H9 (cell line): Measurements from ENCODE around the gene TTC28. TPM values are rescaled to one million over a fixed set of nuclear protein-coding genes. Genes with fewer than 3 reads are reported as not detected.

Experiments
- DNase-seq: peaks from one replicate; pipeline ENCODE4 v3.0.0-alpha.2; 2017
- H2AFZ ChIP-seq: one replicate; pipeline ENCODE4 v1.6.1; 2013; ENCODE audit warnings: mild to moderate bottlenecking, low read length, control low read depth, moderate library complexity
- H2AK5ac ChIP-seq: 2 replicates; pipeline ENCODE4 v1.6.1; 2013; ENCODE audit warnings: low read length, control low read depth, mixed read lengths; ENCODE audit not compliant: insufficient read length
- H2BK120ac ChIP-seq: one replicate; pipeline ENCODE4 v1.6.1; 2013; ENCODE audit warnings: low read depth, mild to moderate bottlenecking, low read length, control low read depth, inconsistent platforms; ENCODE audit not compliant: poor library complexity, severe bottlenecking
- H2BK12ac ChIP-seq: 2 replicates; pipeline ENCODE4 v1.6.1; 2013; ENCODE audit warnings: low read length, control low read depth, mixed read lengths, low read depth; ENCODE audit not compliant: insufficient read length
- H2BK15ac ChIP-seq: 2 replicates; pipeline ENCODE4 v1.6.1; 2013; ENCODE audit warnings: low read depth, low read length, control low read depth
- H2BK20ac ChIP-seq: one replicate; pipeline ENCODE4 v1.6.1; 2013; ENCODE audit warnings: low read depth, mild to moderate bottlenecking, low read length, control low read depth, inconsistent platforms; ENCODE audit not compliant: poor library complexity, severe bottlenecking
- H2BK5ac ChIP-seq: 2 replicates; pipeline ENCODE4 v1.6.1; 2013; ENCODE audit warnings: low read length, control low read depth, mixed read lengths; ENCODE audit not compliant: insufficient read length
- H3K14ac ChIP-seq: 2 replicates; pipeline ENCODE4 v1.6.1; 2013; ENCODE audit warnings: low read length, control low read depth; ENCODE audit not compliant: insufficient read depth
- H3K18ac ChIP-seq: 2 replicates; pipeline ENCODE4 v1.6.1; 2013; ENCODE audit warnings: low read depth, mild to moderate bottlenecking, mixed read lengths, low read length, control low read depth; ENCODE audit not compliant: insufficient read length
- H3K23ac ChIP-seq: 2 replicates; pipeline ENCODE4 v1.6.1; 2013; ENCODE audit warnings: low read length, control low read depth, mixed read lengths, low read depth; ENCODE audit not compliant: insufficient read length
- H3K23me2 ChIP-seq: 2 replicates; pipeline ENCODE4 v1.6.1; 2013; ENCODE audit warnings: low read depth, mild to moderate bottlenecking, mixed read lengths, low read length, control low read depth; ENCODE audit not compliant: insufficient read length, poor library complexity, severe bottlenecking
- H3K27ac ChIP-seq: 2 replicates; pipeline ENCODE4 v1.5.1; 2013; ENCODE audit warnings: low read length, control low read depth, mixed read lengths, low read depth; ENCODE audit not compliant: insufficient read length
- H3K27me3 ChIP-seq: 2 replicates; pipeline ENCODE4 v1.6.1; 2013; ENCODE audit warnings: low read length, control low read depth, inconsistent platforms; ENCODE audit not compliant: insufficient read depth
- H3K4ac ChIP-seq: 2 replicates; pipeline ENCODE4 v1.6.1; 2013; ENCODE audit warnings: low read depth, mild to moderate bottlenecking, control low read depth, inconsistent platforms, low read length, moderate library complexity
- H3K4me1 ChIP-seq: 2 replicates; pipeline ENCODE4 v1.6.1; 2013; ENCODE audit warnings: low read length, control low read depth, inconsistent platforms; ENCODE audit not compliant: insufficient read depth
- H3K4me2 ChIP-seq: 2 replicates; pipeline ENCODE4 v1.6.1; 2013; ENCODE audit warnings: low read length, control low read depth, mixed read lengths; ENCODE audit not compliant: insufficient read length, insufficient read depth
- H3K56ac ChIP-seq: 2 replicates; pipeline ENCODE4 v1.6.1; 2013; ENCODE audit warnings: low read depth, mild to moderate bottlenecking, mixed read lengths, low read length, control low read depth; ENCODE audit not compliant: insufficient read length
- H3K79me1 ChIP-seq: 2 replicates; pipeline ENCODE4 v1.6.1; 2013; ENCODE audit warnings: low read depth, mild to moderate bottlenecking, moderate library complexity, low read length, control low read depth, inconsistent platforms; ENCODE audit not compliant: insufficient read depth, poor library complexity, severe bottlenecking
- H3K79me2 ChIP-seq: 2 replicates; pipeline ENCODE4 v1.6.1; 2013; ENCODE audit warnings: low read length, control low read depth, inconsistent platforms; ENCODE audit not compliant: insufficient read depth
- H3K9ac ChIP-seq: 2 replicates; pipeline ENCODE4 v1.6.1; 2013; ENCODE audit warnings: low read length, control low read depth, mixed read lengths; ENCODE audit not compliant: insufficient read length; ENCODE audit errors: extremely low read depth
- H3K9me3 ChIP-seq: one replicate; pipeline ENCODE4 v1.6.1; 2013; ENCODE audit warnings: low read depth, low read length, inconsistent platforms; ENCODE audit not compliant: control insufficient read depth
- H3T11ph ChIP-seq: one replicate; pipeline ENCODE4 v1.6.1; 2013; ENCODE audit warnings: mild to moderate bottlenecking, low read length, control low read depth, inconsistent platforms
- H4K20me1 ChIP-seq: one replicate; pipeline ENCODE4 v1.6.1; 2013; ENCODE audit not compliant: control insufficient read depth, insufficient read length, insufficient read depth
- H4K5ac ChIP-seq: 2 replicates; pipeline ENCODE4 v1.6.1; 2013; ENCODE audit warnings: low read depth, mild to moderate bottlenecking, mixed read lengths, low read length, control low read depth; ENCODE audit not compliant: insufficient read length
- H4K8ac ChIP-seq: replicated peaks from 2 replicates; pipeline ENCODE4 v1.6.1; 2013; ENCODE audit warnings: low read length, control low read depth, mixed read lengths, low read depth; ENCODE audit not compliant: insufficient read length
- H4K91ac ChIP-seq: 2 replicates; pipeline ENCODE4 v1.6.1; 2013; ENCODE audit warnings: low read depth, mild to moderate bottlenecking, moderate library complexity, mixed read lengths, low read length, control low read depth; ENCODE audit not compliant: insufficient read length
- H3K27ac Mint-ChIP-seq, 3 experiments: 2 replicates in 2 of 3; 3 replicates in 1 of 3; pipeline ENCODE4 v1.8.0; 2020 to 2021; ENCODE audit warnings: mixed read lengths in 3 of 3, mild to moderate bottlenecking in 1 of 3, moderate library complexity in 1 of 3
- H3K27me3 Mint-ChIP-seq: 2 replicates; pipeline ENCODE4 v1.8.0; 2021; ENCODE audit warnings: low read depth, mild to moderate bottlenecking, moderate library complexity, mixed read lengths
- H3K36me3 Mint-ChIP-seq, 3 experiments: 2 replicates in 2 of 3; 3 replicates in 1 of 3; pipeline ENCODE4 v1.8.0; 2020 to 2021; ENCODE audit warnings: low read depth in 3 of 3, mixed read lengths in 3 of 3; ENCODE audit not compliant: insufficient read depth in 1 of 3
- H3K4me1 Mint-ChIP-seq, 2 experiments: 2 replicates each; pipeline ENCODE4 v1.8.0; 2020; ENCODE audit warnings: mixed read lengths in 2 of 2
- H3K4me3 Mint-ChIP-seq, 2 experiments: 2 replicates in 1 of 2; 3 replicates in 1 of 2; pipeline ENCODE4 v1.8.0; 2020 to 2021; ENCODE audit warnings: mild to moderate bottlenecking in 2 of 2, mixed read lengths in 2 of 2, moderate library complexity in 1 of 2
- H3K9me3 Mint-ChIP-seq, 2 experiments: 2 replicates in 1 of 2; 3 replicates in 1 of 2; pipeline ENCODE4 v1.8.0; 2020; ENCODE audit warnings: mild to moderate bottlenecking in 2 of 2, mixed read lengths in 2 of 2, moderate library complexity in 1 of 2
- WGBS: extraction: QIAGEN DNeasy Blood & Tissue Kit; methylation state at CpG from one replicate; pipeline ENCODE4 v1.1.7; 2013; ENCODE audit warnings: missing lambda C conversion rate, low lambda C conversion rate, mixed read lengths; ENCODE audit not compliant: insufficient read length; ENCODE audit errors: extremely low coverage; 5-methylcytosine and 5-hydroxymethylcytosine counted together
- total RNA-seq: library from RNA; stranded (reverse); gene quantifications from 2 replicates; pipeline ENCODE4 v1.2.1, GENCODE V29; 2021
- TF ChIP-seq, protein P1 (sequence below): fragments of 200-600 bp; sonication (generic); conservative IDR thresholded peaks from 3 replicates; pipeline ENCODE4 v1.8.0; 2021; ENCODE audit warnings: antibody characterized with exemption, mild to moderate bottlenecking

TTC28 gene
- total RNA-seq, 1 experiment from 2014 or later: 13.6 TPM

DNA sequence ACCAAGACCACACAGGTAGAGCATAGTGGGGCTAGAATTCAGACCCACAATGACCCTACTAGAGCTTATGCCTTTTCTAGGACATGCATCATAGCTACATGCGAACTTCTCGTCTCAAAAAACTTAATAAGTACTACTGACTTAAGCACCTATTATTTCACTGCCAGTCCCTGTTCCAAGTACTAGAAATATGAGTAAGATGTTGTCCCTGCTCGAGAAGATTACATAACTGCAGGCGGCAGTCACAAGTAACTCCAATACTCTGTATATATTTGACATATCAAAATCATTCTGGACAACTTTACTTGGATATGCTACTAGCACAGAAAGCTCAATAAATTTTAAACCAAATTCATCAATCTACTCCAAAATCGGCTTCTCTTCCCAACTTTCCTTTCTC lies 235.0 kb downstream of the TTC28 start:
- H3K27me3 ChIP-seq: no peaks in the 10 kb centered on the region
- no peak overlapping the region for H3K14ac ChIP-seq
- H4K8ac ChIP-seq: no peak overlapping the region
- no peak overlapping the region for H3T11ph ChIP-seq
- H3K79me2 ChIP-seq: no peaks in the 10 kb centered on the region
- H4K91ac ChIP-seq: no peak overlapping the region
- H2BK120ac ChIP-seq: no peak overlapping the region
- Mint-ChIP-seq H3K36me3 (no peaks in the 10 kb centered on the region), H3K27ac (no peak overlapping the region; a peak in 1 of 7 replicates), H3K4me3 (no peak overlapping the region), H3K4me1 (peaks cover 21 to 32% of the 10 kb centered on the region in 2 experiments), H3K27me3 (no peaks in the 10 kb centered on the region), H3K9me3 (no peaks in the 10 kb centered on the region)
- no peak overlapping the region for H2AK5ac ChIP-seq
- H3K18ac ChIP-seq: no peak overlapping the region
- no peak overlapping the region for H2BK5ac ChIP-seq
- no peak overlapping the region for H4K5ac ChIP-seq
- no peak overlapping the region for H2BK15ac ChIP-seq
- no peak overlapping the region for H3K9ac ChIP-seq
- no peaks in the 10 kb centered on the region for H3K79me1 ChIP-seq
- no peak overlapping the region for H3K23ac ChIP-seq
- H3K9me3 ChIP-seq: no peaks in the 10 kb centered on the region
- H4K20me1 ChIP-seq: no peaks in the 10 kb centered on the region
- TF ChIP-seq, protein P1, sequence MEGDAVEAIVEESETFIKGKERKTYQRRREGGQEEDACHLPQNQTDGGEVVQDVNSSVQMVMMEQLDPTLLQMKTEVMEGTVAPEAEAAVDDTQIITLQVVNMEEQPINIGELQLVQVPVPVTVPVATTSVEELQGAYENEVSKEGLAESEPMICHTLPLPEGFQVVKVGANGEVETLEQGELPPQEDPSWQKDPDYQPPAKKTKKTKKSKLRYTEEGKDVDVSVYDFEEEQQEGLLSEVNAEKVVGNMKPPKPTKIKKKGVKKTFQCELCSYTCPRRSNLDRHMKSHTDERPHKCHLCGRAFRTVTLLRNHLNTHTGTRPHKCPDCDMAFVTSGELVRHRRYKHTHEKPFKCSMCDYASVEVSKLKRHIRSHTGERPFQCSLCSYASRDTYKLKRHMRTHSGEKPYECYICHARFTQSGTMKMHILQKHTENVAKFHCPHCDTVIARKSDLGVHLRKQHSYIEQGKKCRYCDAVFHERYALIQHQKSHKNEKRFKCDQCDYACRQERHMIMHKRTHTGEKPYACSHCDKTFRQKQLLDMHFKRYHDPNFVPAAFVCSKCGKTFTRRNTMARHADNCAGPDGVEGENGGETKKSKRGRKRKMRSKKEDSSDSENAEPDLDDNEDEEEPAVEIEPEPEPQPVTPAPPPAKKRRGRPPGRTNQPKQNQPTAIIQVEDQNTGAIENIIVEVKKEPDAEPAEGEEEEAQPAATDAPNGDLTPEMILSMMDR: no peak
- no peak overlapping the region for H2AFZ ChIP-seq
- no peak overlapping the region for H3K4ac ChIP-seq
- H3K23me2 ChIP-seq: peaks cover 10% of the 10 kb centered on the region
- no peaks in the 10 kb centered on the region for H3K4me1 ChIP-seq
- WGBS: 100% methylated on average over 1 of the region's 5 CpGs
- H2BK20ac ChIP-seq: no peak overlapping the region
- no peak overlapping the region for H2BK12ac ChIP-seq
- H3K56ac ChIP-seq: no peak overlapping the region
- no peak overlapping the region for H3K4me2 ChIP-seq
- no peak for DNase-seq
- H3K27ac ChIP-seq: no peak overlapping the region
